Measurements from ENCODE around the gene PIAS3.

PIAS3 gene

GRCh38 chr1:145849356-145850160, 9.3 kb downstream of the PIAS3 start:
- H3K27ac ChIP-seq = no peak overlapping the region
- H3K27me3 ChIP-seq (ENCODE audit: insufficient read depth, low read depth) = no peaks in the 10 kb centered on the region
- H3K4me3 ChIP-seq (IDR thresholded peaks at IDR 0.05; ENCODE audit: insufficient read depth, low read depth, low read length) = no peak overlapping the region
- no peak overlapping the region for H3K9ac ChIP-seq
- TF ChIP-seq CTCF (conservative IDR thresholded peaks at IDR 0.05; ENCODE audit: low read depth, low read length) = peak; percentile 85
- no peak overlapping the region for H2AFZ ChIP-seq (ENCODE audit: low read depth)
- no peaks in the 10 kb centered on the region for H4K20me1 ChIP-seq (ENCODE audit: insufficient read depth)
- H3K79me2 ChIP-seq (ENCODE audit: insufficient read depth, low read depth) = no peaks in the 10 kb centered on the region
- H3K4me1 ChIP-seq (ENCODE audit: low read depth, poor library complexity, severe bottlenecking) = peaks cover 17% of the 10 kb centered on the region
- H3K4me2 ChIP-seq = no peak overlapping the region
- peaks cover 3% of the 10 kb centered on the region; the same call in 1 of the 2 replicates for H3K36me3 ChIP-seq (ENCODE audit: insufficient read depth)

DNA sequence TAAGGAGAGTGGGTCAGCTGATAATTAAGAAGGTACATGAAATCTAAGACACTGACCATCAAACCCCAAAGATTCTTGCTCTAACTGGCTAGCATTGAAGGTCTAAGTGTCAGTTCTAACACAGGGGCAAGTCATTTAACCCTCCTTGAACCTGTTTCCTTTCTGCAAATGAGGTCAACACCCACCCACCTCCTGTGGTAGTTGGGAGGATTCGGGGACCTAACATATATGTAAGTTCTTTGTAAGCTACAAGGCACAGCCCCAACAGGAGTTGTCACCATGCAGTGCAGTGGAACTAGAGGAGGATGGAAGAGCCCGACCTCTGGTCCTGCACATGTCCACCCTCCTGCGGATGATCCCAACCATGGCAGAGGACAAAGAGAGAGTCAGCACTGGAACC, 11.1 kb downstream of the PIAS3 start:
- H2AFZ ChIP-seq (ENCODE audit: low read depth) = no peak overlapping the region
- H3K36me3 ChIP-seq (ENCODE audit: insufficient read depth) = peaks cover 3% of the 10 kb centered on the region; the same call in 1 of the 2 replicates
- H4K20me1 ChIP-seq (ENCODE audit: insufficient read depth) = no peaks in the 10 kb centered on the region
- no peak overlapping the region for H3K27ac ChIP-seq
- no peaks in the 10 kb centered on the region for H3K27me3 ChIP-seq (ENCODE audit: insufficient read depth, low read depth)
- H3K9ac ChIP-seq = no peak overlapping the region
- no peaks in the 10 kb centered on the region for H3K79me2 ChIP-seq (ENCODE audit: insufficient read depth, low read depth)
- H3K4me2 ChIP-seq = no peak overlapping the region
- H3K4me1 ChIP-seq (ENCODE audit: low read depth, poor library complexity, severe bottlenecking) = peaks cover 35% of the 10 kb centered on the region
- no peak overlapping the region for H3K4me3 ChIP-seq (IDR thresholded peaks at IDR 0.05; ENCODE audit: insufficient read depth, low read depth, low read length)
- TF ChIP-seq CTCF (conservative IDR thresholded peaks at IDR 0.05; ENCODE audit: low read depth, low read length) = no peak

DNA sequence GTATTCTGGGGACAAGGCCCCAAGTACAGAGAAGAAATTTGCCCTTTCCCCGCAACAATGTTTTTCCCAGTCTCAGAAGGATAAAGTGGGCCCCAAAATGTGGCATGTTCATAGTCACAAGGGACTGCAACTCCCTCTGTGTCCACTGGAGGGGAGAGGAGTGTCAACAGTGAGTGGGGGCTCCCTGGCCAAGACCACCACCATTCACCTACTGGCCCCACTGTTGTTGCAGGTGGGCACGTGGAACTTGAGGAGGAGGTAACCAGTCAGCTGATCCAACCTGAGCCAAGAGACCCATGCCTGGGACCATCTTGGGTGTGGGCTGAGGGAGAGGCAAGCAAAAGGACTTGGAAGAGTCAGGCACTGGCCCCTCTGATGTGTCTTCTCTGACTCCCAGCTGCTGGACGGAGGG, 12.7 kb downstream of the PIAS3 start:
- peaks cover 35% of the 10 kb centered on the region for H3K4me1 ChIP-seq (ENCODE audit: low read depth, poor library complexity, severe bottlenecking)
- H3K4me3 ChIP-seq (IDR thresholded peaks at IDR 0.05; ENCODE audit: insufficient read depth, low read depth, low read length) = peak overlapping the region; percentile 99
- peak overlapping the region; percentile 11; the same call in 1 of the 2 replicates for H3K27ac ChIP-seq
- H3K4me2 ChIP-seq = peak overlapping the region; percentile 61
- H3K9ac ChIP-seq = peak overlapping the region; percentile 59
- no peaks in the 10 kb centered on the region for H3K27me3 ChIP-seq (ENCODE audit: insufficient read depth, low read depth)
- TF ChIP-seq CTCF (conservative IDR thresholded peaks at IDR 0.05; ENCODE audit: low read depth, low read length) = peak; percentile 99
- no peaks in the 10 kb centered on the region for H4K20me1 ChIP-seq (ENCODE audit: insufficient read depth)
- no peaks in the 10 kb centered on the region for H3K79me2 ChIP-seq (ENCODE audit: insufficient read depth, low read depth)
- peaks cover 12% of the 10 kb centered on the region; the same call in 1 of the 2 replicates for H3K36me3 ChIP-seq (ENCODE audit: insufficient read depth)
- H2AFZ ChIP-seq (ENCODE audit: low read depth) = peak overlapping the region; percentile 82

- TF ChIP-seq CTCF (conservative IDR thresholded peaks at IDR 0.05; ENCODE audit: low read depth, low read length) = peak; percentile 100
- H3K27ac ChIP-seq = peak within 1 kb of the TSS; percentile 11; the same call in 1 of the 2 replicates
- peaks cover 35% of the 10 kb centered on the region for H3K4me1 ChIP-seq (ENCODE audit: low read depth, poor library complexity, severe bottlenecking)
- peak within 1 kb of the TSS; percentile 99 for H3K4me3 ChIP-seq (IDR thresholded peaks at IDR 0.05; ENCODE audit: insufficient read depth, low read depth, low read length)
- no peaks in the 10 kb centered on the region for H4K20me1 ChIP-seq (ENCODE audit: insufficient read depth)
- H3K27me3 ChIP-seq (ENCODE audit: insufficient read depth, low read depth) = no peaks in the 10 kb centered on the region
- H3K36me3 ChIP-seq (ENCODE audit: insufficient read depth) = peaks cover 9% of the 10 kb centered on the region; the same call in 1 of the 2 replicates
- H3K4me2 ChIP-seq = peak within 1 kb of the TSS; percentile 61
- H3K9ac ChIP-seq = peak within 1 kb of the TSS; percentile 59
- H3K79me2 ChIP-seq (ENCODE audit: insufficient read depth, low read depth) = no peaks in the 10 kb centered on the region
- H2AFZ ChIP-seq (ENCODE audit: low read depth) = peak within 1 kb of the TSS; percentile 82
Observed at GRCh38 chr1:145845514-145846161, 13.2 kb downstream of the PIAS3 start, which contains the start of gene NUDT17. NUDT17 (plus strand) TSS chr1:145845630; CDS start chr1:145845641, 11 bp downstream.

Data from KMS-11 (cell line).